ENCODE results near the gene DEK. TPM values are rescaled to one million over a fixed set of nuclear protein-coding genes. Genes with fewer than 3 reads are reported as not detected.

Gene DEK
- total RNA-seq, 2 donors from 2014 or later: 54.6 to 79.3 TPM

Other genes starting within 250 kb of the DEK start
- 1 to 10 TPM; 1.0 to 1.9 TPM for gene NHLRC1, start 141.9 kb downstream of the DEK start, total RNA-seq
- gene TPMT, start 109.5 kb downstream of the DEK start, total RNA-seq: 10 to 100 TPM in 1 of 2 donors, 1 to 10 TPM in 1; 10.0 to 11.8 TPM
- gene KDM1B, start 109.1 kb downstream of the DEK start, total RNA-seq: 10 to 100 TPM; 15.1 to 15.8 TPM
- 10 to 100 TPM; 21.5 to 26.0 TPM for gene RNF144B, start 122.8 kb upstream of the DEK start, total RNA-seq

Data from posterior vena cava (tissue), 2 donors.